Measurements from ENCODE around the gene GDF10. TPM values are rescaled to one million over a fixed set of nuclear protein-coding genes. Genes with fewer than 3 reads are reported as not detected.

GDF10 gene
- total and polyA plus RNA-seq, 9 of the 15 experiments (the other 6 are each of a cell fraction or from before 2014, with no cell fraction given): 0.03 to 0.20 (median 0.11) TPM; not detected in 6

DNA sequence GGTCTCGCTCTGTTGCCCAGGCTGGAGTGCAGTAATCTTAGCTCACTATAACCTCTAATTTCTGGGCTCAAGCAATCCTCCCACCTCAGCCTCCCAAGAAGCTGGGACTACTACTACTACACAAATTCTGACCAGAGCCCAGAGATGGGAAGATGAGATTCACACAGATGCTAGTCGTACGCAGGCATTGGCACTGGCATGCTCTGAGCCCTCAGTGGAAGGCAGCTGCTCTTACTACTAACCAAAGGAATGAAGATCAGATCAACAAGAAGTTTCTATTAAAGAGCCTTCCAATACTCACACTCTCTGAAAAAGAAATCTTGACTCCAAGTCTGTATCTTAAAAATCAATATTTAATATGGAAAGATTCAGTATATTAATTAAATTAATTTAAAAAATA, 32.9 kb downstream of the GDF10 start:
- Histone ChIP-seq H4K20me1 (replicated peaks; ENCODE audit: control insufficient read depth, insufficient read depth, low read length) (no peaks in the 10 kb centered on the region), H3K4me2 (ENCODE audit: insufficient read depth, low read length) (no peak overlapping the region), H3K36me3 (ENCODE audit: control insufficient read depth, insufficient read depth, low read length) (no peaks in the 10 kb centered on the region), H3K9me1 (ENCODE audit: control insufficient read depth, insufficient read depth, low read length) (no peaks in the 10 kb centered on the region), H3K79me2 (ENCODE audit: control insufficient read depth, insufficient read depth, low read length) (no peaks in the 10 kb centered on the region), H3K4me3 (no peak overlapping the region), H3K27me3 (ENCODE audit: control insufficient read depth in 2 of 2, insufficient read depth in 2 of 2, low read length in 2 of 2) (no peaks in the 10 kb centered on the region; a peak in 1 of 5 replicates), H3K9ac (ENCODE audit: insufficient read depth in 1 of 2, low read depth in 2 of 2, low read length in 2 of 2) (no peak overlapping the region), H3K4me1 (replicated peaks in 1 of 2; ENCODE audit: control insufficient read depth in 2 of 2, insufficient read depth in 2 of 2, low read length in 2 of 2) (peaks cover 24 to 34% of the 10 kb centered on the region in 2 experiments), H3K27ac (ENCODE audit: extremely low read depth, low read depth, low read length) (no peak overlapping the region), H2AFZ (ENCODE audit: low read depth, low read length) (no peak overlapping the region), H3K9me3 (replicated peaks; ENCODE audit: control insufficient read depth, insufficient read depth, low read depth, low read length) (no peaks in the 10 kb centered on the region)
- 56% methylated on average over 3 of the region's 3 CpGs for WGBS (ENCODE audit: insufficient coverage, low coverage, missing lambda C conversion rate)
- intact Hi-C loops (cut with micrococcal nuclease) (no loop called here), in situ Hi-C loops (cut with MboI) (no loop called here)
- ChIA-PET CTCF (ENCODE audit: low intra/inter-chr PET ratio) (no interaction called here), POLR2A (interaction anchor here (0.6 to 2.2 kb wide), 2 partner anchors 10 to 43 kb away, joined by 4 to 11 read pairs; no protein-coding TSS in a partner anchor)
- no peak for FAIRE-seq
- no TSS peak for BruUV-seq (replicated peaks)
- no peak for DNase-seq (ENCODE audit: extremely low read depth in 1 of 4, low spot score in 3 of 4)
- no peak for ATAC-seq
- TF ChIP-seq NFIX (CRISPR knock-in tag; IDR thresholded peaks at IDR 0.05; ENCODE audit: low read depth) (no peak), IFI16 (CRISPR knock-in tag; IDR thresholded peaks at IDR 0.05) (no peak), DIDO1 (tag; IDR thresholded peaks at IDR 0.05; ENCODE audit: low read depth) (no peak), ZNF79 (CRISPR knock-in tag; IDR thresholded peaks at IDR 0.05; ENCODE audit: low read depth) (no peak)

DNA sequence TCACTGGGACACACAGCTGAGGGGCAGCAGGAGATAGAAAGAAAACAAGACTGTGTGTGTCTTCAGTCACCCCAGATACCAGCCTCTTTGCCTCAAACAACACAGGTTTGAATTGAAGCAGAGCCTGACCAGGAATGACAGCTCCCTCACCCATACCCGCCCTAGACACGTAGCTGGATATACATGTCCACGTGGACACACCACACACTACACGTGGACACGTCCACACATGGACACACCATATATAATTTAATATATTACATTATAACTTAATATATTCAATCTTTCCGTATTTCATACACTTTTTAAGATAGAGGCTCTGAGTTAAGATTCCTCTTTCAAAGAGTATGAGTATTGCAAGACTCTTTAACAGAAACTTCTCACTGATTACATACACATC, 33.5 kb downstream of the GDF10 start:
- Histone ChIP-seq H2AFZ (ENCODE audit: low read depth, low read length) (no peak overlapping the region), H3K27me3 (ENCODE audit: control insufficient read depth in 2 of 2, insufficient read depth in 2 of 2, low read length in 2 of 2) (no peaks in the 10 kb centered on the region; a peak in 1 of 5 replicates), H3K9ac (ENCODE audit: insufficient read depth in 1 of 2, low read depth in 2 of 2, low read length in 2 of 2) (no peak overlapping the region), H4K20me1 (replicated peaks; ENCODE audit: control insufficient read depth, insufficient read depth, low read length) (no peaks in the 10 kb centered on the region), H3K4me3 (no peak overlapping the region), H3K27ac (ENCODE audit: extremely low read depth, low read depth, low read length) (no peak overlapping the region), H3K79me2 (ENCODE audit: control insufficient read depth, insufficient read depth, low read length) (no peaks in the 10 kb centered on the region), H3K36me3 (ENCODE audit: control insufficient read depth, insufficient read depth, low read length) (no peaks in the 10 kb centered on the region), H3K4me2 (ENCODE audit: insufficient read depth, low read length) (no peak overlapping the region), H3K9me3 (replicated peaks; ENCODE audit: control insufficient read depth, insufficient read depth, low read depth, low read length) (no peaks in the 10 kb centered on the region), H3K4me1 (replicated peaks in 1 of 2; ENCODE audit: control insufficient read depth in 2 of 2, insufficient read depth in 2 of 2, low read length in 2 of 2) (peaks cover 24 to 35% of the 10 kb centered on the region in 2 experiments), H3K9me1 (ENCODE audit: control insufficient read depth, insufficient read depth, low read length) (no peaks in the 10 kb centered on the region)
- ChIA-PET POLR2A (no interaction called here), CTCF (ENCODE audit: low intra/inter-chr PET ratio) (no interaction called here)
- no TSS peak for BruUV-seq (replicated peaks)
- ATAC-seq: no peak
- intact Hi-C loops (cut with micrococcal nuclease) (no loop called here), in situ Hi-C loops (cut with MboI) (no loop called here)
- DNase-seq (ENCODE audit: extremely low read depth in 1 of 4, low spot score in 3 of 4): no peak
- 23% methylated on average over 6 of the region's 6 CpGs for WGBS (ENCODE audit: insufficient coverage, low coverage, missing lambda C conversion rate)
- FAIRE-seq: no peak
- TF ChIP-seq, protein P1, sequence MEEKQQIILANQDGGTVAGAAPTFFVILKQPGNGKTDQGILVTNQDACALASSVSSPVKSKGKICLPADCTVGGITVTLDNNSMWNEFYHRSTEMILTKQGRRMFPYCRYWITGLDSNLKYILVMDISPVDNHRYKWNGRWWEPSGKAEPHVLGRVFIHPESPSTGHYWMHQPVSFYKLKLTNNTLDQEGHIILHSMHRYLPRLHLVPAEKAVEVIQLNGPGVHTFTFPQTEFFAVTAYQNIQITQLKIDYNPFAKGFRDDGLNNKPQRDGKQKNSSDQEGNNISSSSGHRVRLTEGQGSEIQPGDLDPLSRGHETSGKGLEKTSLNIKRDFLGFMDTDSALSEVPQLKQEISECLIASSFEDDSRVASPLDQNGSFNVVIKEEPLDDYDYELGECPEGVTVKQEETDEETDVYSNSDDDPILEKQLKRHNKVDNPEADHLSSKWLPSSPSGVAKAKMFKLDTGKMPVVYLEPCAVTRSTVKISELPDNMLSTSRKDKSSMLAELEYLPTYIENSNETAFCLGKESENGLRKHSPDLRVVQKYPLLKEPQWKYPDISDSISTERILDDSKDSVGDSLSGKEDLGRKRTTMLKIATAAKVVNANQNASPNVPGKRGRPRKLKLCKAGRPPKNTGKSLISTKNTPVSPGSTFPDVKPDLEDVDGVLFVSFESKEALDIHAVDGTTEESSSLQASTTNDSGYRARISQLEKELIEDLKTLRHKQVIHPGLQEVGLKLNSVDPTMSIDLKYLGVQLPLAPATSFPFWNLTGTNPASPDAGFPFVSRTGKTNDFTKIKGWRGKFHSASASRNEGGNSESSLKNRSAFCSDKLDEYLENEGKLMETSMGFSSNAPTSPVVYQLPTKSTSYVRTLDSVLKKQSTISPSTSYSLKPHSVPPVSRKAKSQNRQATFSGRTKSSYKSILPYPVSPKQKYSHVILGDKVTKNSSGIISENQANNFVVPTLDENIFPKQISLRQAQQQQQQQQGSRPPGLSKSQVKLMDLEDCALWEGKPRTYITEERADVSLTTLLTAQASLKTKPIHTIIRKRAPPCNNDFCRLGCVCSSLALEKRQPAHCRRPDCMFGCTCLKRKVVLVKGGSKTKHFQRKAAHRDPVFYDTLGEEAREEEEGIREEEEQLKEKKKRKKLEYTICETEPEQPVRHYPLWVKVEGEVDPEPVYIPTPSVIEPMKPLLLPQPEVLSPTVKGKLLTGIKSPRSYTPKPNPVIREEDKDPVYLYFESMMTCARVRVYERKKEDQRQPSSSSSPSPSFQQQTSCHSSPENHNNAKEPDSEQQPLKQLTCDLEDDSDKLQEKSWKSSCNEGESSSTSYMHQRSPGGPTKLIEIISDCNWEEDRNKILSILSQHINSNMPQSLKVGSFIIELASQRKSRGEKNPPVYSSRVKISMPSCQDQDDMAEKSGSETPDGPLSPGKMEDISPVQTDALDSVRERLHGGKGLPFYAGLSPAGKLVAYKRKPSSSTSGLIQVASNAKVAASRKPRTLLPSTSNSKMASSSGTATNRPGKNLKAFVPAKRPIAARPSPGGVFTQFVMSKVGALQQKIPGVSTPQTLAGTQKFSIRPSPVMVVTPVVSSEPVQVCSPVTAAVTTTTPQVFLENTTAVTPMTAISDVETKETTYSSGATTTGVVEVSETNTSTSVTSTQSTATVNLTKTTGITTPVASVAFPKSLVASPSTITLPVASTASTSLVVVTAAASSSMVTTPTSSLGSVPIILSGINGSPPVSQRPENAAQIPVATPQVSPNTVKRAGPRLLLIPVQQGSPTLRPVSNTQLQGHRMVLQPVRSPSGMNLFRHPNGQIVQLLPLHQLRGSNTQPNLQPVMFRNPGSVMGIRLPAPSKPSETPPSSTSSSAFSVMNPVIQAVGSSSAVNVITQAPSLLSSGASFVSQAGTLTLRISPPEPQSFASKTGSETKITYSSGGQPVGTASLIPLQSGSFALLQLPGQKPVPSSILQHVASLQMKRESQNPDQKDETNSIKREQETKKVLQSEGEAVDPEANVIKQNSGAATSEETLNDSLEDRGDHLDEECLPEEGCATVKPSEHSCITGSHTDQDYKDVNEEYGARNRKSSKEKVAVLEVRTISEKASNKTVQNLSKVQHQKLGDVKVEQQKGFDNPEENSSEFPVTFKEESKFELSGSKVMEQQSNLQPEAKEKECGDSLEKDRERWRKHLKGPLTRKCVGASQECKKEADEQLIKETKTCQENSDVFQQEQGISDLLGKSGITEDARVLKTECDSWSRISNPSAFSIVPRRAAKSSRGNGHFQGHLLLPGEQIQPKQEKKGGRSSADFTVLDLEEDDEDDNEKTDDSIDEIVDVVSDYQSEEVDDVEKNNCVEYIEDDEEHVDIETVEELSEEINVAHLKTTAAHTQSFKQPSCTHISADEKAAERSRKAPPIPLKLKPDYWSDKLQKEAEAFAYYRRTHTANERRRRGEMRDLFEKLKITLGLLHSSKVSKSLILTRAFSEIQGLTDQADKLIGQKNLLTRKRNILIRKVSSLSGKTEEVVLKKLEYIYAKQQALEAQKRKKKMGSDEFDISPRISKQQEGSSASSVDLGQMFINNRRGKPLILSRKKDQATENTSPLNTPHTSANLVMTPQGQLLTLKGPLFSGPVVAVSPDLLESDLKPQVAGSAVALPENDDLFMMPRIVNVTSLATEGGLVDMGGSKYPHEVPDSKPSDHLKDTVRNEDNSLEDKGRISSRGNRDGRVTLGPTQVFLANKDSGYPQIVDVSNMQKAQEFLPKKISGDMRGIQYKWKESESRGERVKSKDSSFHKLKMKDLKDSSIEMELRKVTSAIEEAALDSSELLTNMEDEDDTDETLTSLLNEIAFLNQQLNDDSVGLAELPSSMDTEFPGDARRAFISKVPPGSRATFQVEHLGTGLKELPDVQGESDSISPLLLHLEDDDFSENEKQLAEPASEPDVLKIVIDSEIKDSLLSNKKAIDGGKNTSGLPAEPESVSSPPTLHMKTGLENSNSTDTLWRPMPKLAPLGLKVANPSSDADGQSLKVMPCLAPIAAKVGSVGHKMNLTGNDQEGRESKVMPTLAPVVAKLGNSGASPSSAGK (IDR thresholded peaks at IDR 0.05): 0 out of 2 replicates have a peak, but pooled peaks have one; percentile 19

Measured in K562 (cell line).